ENCODE measurements around the gene GMPR2. TPM values are rescaled to one million over a fixed set of nuclear protein-coding genes. Genes with fewer than 3 reads are reported as not detected.
"Not testable (repeated sequence)": the region's sequence is repeated elsewhere in the genome, so short reads cannot be mapped to it uniquely, and the experiment has no call there.

Gene GMPR2
- total RNA-seq, 6 donors from 2014 or later, result 26.2 to 76.9 (median 47.2) TPM

GRCh38 chr14:24212924-24213865 is 19.5 kb upstream of the GMPR2 start, which contains the start of gene CHMP4A:
Gene CHMP4A (minus strand): TSS chr14:24213488. CDS start chr14:24213439, 49 bp downstream.
- WGBS, 2 donors, result 1% methylated on average over 26 to 47 of the region's 53 CpGs
- ATAC-seq (ENCODE audit: low FRiP score in 2 of 2) (peak; percentile 96), DNase-seq (peak; percentile 96 to 99)
- peaks cover 9 to 41% (median 31%) of the 10 kb centered on the region in 4 donors for H3K36me3 ChIP-seq
- peak within 1 kb of the TSS; percentile 97 to 98 (median 98) for H3K27ac ChIP-seq
- H3K27me3 ChIP-seq, result no peaks in the 10 kb centered on the region
- no peaks in the 10 kb centered on the region for H3K9me3 ChIP-seq
- peak; percentile 94 to 98 (median 98) for TF ChIP-seq POLR2A (IDR thresholded peaks at IDR 0.05)
- peak in 1 of 4 donors; percentile 34 for TF ChIP-seq EP300 (IDR thresholded peaks at IDR 0.05)
- peak; percentile 99 for TF ChIP-seq POLR2AphosphoS5 (IDR thresholded peaks at IDR 0.05)
- peak in 4 of 6 experiments; percentile 9 to 42 (median 25) for TF ChIP-seq CTCF (IDR thresholded peaks at IDR 0.05)
- peaks cover 18 to 46% (median 27%) of the 10 kb centered on the region in 4 donors for H3K4me1 ChIP-seq
- peak within 1 kb of the TSS; percentile 53 to 86 (median 70) for H3K4me3 ChIP-seq

GRCh38 chr14:24213866-24214662 is 18.7 kb upstream of the GMPR2 start:
- peak overlapping the region; percentile 97 to 98 (median 98) for H3K27ac ChIP-seq
- peak overlapping the region in 3 of 4 donors; percentile 64 to 86 (median 77) for H3K4me3 ChIP-seq
- H3K36me3 ChIP-seq, result peaks cover 9 to 32% (median 27%) of the 10 kb centered on the region in 4 donors
- DNase-seq (no peak), ATAC-seq (ENCODE audit: low FRiP score in 2 of 2) (no peak)
- WGBS, 2 donors, result 90 to 94% methylated on average over 7 of the region's 7 CpGs
- H3K4me1 ChIP-seq, result peaks cover 18 to 46% (median 27%) of the 10 kb centered on the region in 4 donors
- H3K27me3 ChIP-seq, result no peaks in the 10 kb centered on the region
- TF ChIP-seq POLR2AphosphoS5 (IDR thresholded peaks at IDR 0.05) (no peak), CTCF (IDR thresholded peaks at IDR 0.05) (no peak), EP300 (IDR thresholded peaks at IDR 0.05) (no peak)
- no peaks in the 10 kb centered on the region for H3K9me3 ChIP-seq

- WGBS, 2 donors, result 0 to 2% methylated on average over 23 to 30 of the region's 40 CpGs
- peak; percentile 86 to 90 for ATAC-seq (ENCODE audit: low FRiP score in 2 of 2)
- H3K27ac ChIP-seq, result peak within 1 kb of the TSS; percentile 88 to 91 (median 90)
- H3K9me3 ChIP-seq, result no peaks in the 10 kb centered on the region
- H3K4me3 ChIP-seq, result peak within 1 kb of the TSS; percentile 66 to 77 (median 72)
- TF ChIP-seq POLR2A (IDR thresholded peaks at IDR 0.05) (peak in 3 of 4 donors; percentile 75 to 88 (median 79)), CTCF (IDR thresholded peaks at IDR 0.05) (peak in 5 of 6 experiments; percentile 39 to 78 (median 53)), POLR2AphosphoS5 (IDR thresholded peaks at IDR 0.05) (peak; percentile 87 to 90), EP300 (IDR thresholded peaks at IDR 0.05) (peak in 1 of 4 donors; percentile 59)
- H3K36me3 ChIP-seq, result peaks cover 3 to 15% (median 11%) of the 10 kb centered on the region in 4 donors
- DNase-seq, result peak; percentile 90 to 91
- peaks cover 18 to 45% (median 27%) of the 10 kb centered on the region in 4 donors for H3K4me1 ChIP-seq
- H3K27me3 ChIP-seq, result no peaks in the 10 kb centered on the region
These were observed 17.0 kb upstream of the GMPR2 start, which contains the start of gene MDP1 for GRCh38 chr14:24215495-24216344. Gene MDP1 (minus strand): TSS chr14:24216066. CDS start chr14:24215955, 111 bp downstream.

- Histone ChIP-seq H3K9me3 (no peaks in the 10 kb centered on the region), H3K27me3 (no peaks in the 10 kb centered on the region), H3K36me3 (peaks cover 3 to 11% (median 6%) of the 10 kb centered on the region in 4 donors), H3K4me3 (peak overlapping the region in 1 of 4 donors; percentile 70), H3K4me1 (peaks cover 18 to 39% (median 25%) of the 10 kb centered on the region in 4 donors), H3K27ac (peak overlapping the region; percentile 88 to 91 (median 90))
- WGBS, 2 donors, result 75 to 92% methylated on average over 2 of the region's 2 CpGs
- TF ChIP-seq POLR2AphosphoS5 (IDR thresholded peaks at IDR 0.05) (no peak), POLR2A (IDR thresholded peaks at IDR 0.05) (no peak), CTCF (IDR thresholded peaks at IDR 0.05) (no peak), EP300 (IDR thresholded peaks at IDR 0.05) (no peak)
- no peak for DNase-seq
- no peak for ATAC-seq (ENCODE audit: low FRiP score in 2 of 2)
These were observed 16.4 kb upstream of the GMPR2 start for GRCh38 chr14:24216345-24216699.

- peaks cover 18 to 34% (median 25%) of the 10 kb centered on the region in 4 donors for H3K4me1 ChIP-seq
- not testable (repeated sequence) for H3K27me3 ChIP-seq; DNase-seq; ATAC-seq (ENCODE audit: low FRiP score in 2 of 2); H3K4me3 ChIP-seq; H3K27ac ChIP-seq; H3K36me3 ChIP-seq; H3K9me3 ChIP-seq
- 94 to 100% methylated on average over 1 of the region's 1 CpG for WGBS, 2 donors
These were observed 15.9 kb upstream of the GMPR2 start for GRCh38 chr14:24216876-24217275.

Data from upper lobe of left lung (tissue), 6 donors.